ENCODE results near the gene SLC8A2. TPM values are rescaled to one million over a fixed set of nuclear protein-coding genes. Genes with fewer than 3 reads are reported as not detected.

Gene SLC8A2
- total and polyA plus RNA-seq, 9 donors = 0.07 to 1.3 (median 0.39) TPM; not detected in 3

- DNase-seq = no peak
- no peak overlapping the region for H3K4me3 ChIP-seq
- no peaks in the 10 kb centered on the region for H3K36me3 ChIP-seq
- H3K27me3 ChIP-seq = no peaks in the 10 kb centered on the region
- intact Hi-C loops (cut with DNase I) = loop anchor here in 3 of 4 donors (10.0 kb wide), 5 partner anchors 75 to 265 kb away; partner anchors contain the start of genes BICRA (in 2 of the 3) and SELENOW (in 1 of the 3)
- 56 to 76% (median 65%) methylated on average over 4 to 8 of the region's 8 CpGs for WGBS, 3 donors
- H3K27ac ChIP-seq = peak overlapping the region in 1 of 2 donors; percentile 56
- H3K4me1 ChIP-seq (ENCODE audit: insufficient read depth) = peaks cover 44% of the 10 kb centered on the region
- no peaks in the 10 kb centered on the region for H3K9me3 ChIP-seq
- TF ChIP-seq CTCF (IDR thresholded peaks at IDR 0.05) (no peak), POLR2A (IDR thresholded peaks at IDR 0.05) (no peak), EP300 (IDR thresholded peaks at IDR 0.05) (no peak)
These were observed 38.3 kb upstream of the SLC8A2 start for GRCh38 chr19:47509973-47510372.

GRCh38 chr19:47509170-47509847 is 37.6 kb upstream of the SLC8A2 start:
- no peak for TF ChIP-seq EP300 (IDR thresholded peaks at IDR 0.05)
- TF ChIP-seq POLR2A (IDR thresholded peaks at IDR 0.05) = no peak
- no peak for TF ChIP-seq CTCF (IDR thresholded peaks at IDR 0.05)
- intact Hi-C loops (cut with DNase I) = no loop called here
- no peak for DNase-seq
- Histone ChIP-seq H3K27ac (no peak overlapping the region), H3K36me3 (no peaks in the 10 kb centered on the region), H3K9me3 (no peaks in the 10 kb centered on the region), H3K27me3 (no peaks in the 10 kb centered on the region), H3K4me3 (no peak overlapping the region), H3K4me1 (ENCODE audit: insufficient read depth) (peaks cover 44% of the 10 kb centered on the region)
- WGBS, 3 donors = 76 to 86% (median 84%) methylated on average over 20 of the region's 20 CpGs

DNA sequence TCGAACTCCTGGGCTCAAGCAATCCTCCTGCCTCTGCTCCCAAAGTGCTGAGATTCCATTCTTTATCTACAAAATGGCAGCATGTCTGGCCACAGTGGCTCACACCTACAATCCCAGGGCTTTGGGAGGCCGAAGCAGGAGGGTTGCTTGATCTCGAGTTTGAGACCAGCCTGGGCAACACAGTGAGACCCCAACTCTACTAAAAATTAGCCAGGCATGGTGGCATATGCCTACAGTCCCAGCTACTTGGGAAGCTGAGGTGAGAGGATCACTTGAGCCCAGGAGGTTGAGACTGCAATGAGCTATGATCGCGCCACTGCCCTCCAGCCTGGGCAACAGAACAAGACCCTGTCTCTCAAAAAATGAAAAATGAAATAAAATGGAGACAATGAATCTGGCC is 37.0 kb upstream of the SLC8A2 start:
- 89 to 96% (median 91%) methylated on average over 5 of the region's 5 CpGs for WGBS, 3 donors
- no peak for DNase-seq
- Histone ChIP-seq H3K9me3 (no peaks in the 10 kb centered on the region), H3K36me3 (no peaks in the 10 kb centered on the region), H3K27ac (no peak overlapping the region), H3K4me1 (ENCODE audit: insufficient read depth) (peaks cover 44% of the 10 kb centered on the region), H3K27me3 (no peaks in the 10 kb centered on the region), H3K4me3 (no peak overlapping the region)
- TF ChIP-seq EP300 (IDR thresholded peaks at IDR 0.05) (no peak), POLR2A (IDR thresholded peaks at IDR 0.05) (no peak), CTCF (IDR thresholded peaks at IDR 0.05) (no peak)
- intact Hi-C loops (cut with DNase I) = no loop called here

DNA sequence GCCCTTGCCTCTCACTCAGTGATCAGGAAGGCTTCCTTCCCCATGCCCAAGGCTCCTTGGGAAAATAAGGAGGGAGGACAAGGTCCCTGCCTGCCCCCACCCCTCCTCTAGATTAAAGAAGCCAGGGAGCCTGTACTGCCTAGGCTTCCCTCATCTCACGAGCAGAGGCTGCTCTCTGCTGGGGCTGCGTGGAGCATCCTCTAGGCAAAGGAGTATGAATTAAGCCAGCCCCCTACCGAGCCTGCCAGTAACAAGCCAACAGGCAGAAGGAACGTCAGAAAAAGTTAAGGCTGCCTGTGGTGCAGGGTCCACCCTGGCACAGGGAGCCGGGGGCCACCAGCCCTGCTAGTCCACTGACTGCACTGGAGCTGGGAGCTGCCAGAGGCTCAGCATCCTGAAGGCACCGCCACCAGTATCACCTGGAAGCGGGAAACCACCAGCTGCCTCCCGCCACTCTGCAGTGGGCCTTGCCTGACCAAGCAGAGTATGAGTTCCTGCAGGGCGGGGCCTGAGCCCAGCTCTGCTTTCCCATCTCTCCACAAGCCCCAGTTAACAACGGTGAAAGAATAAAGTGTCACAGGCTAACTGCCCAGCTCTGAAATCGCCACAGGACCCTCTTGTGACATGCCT is 36.3 kb upstream of the SLC8A2 start:
- H3K27me3 ChIP-seq = no peaks in the 10 kb centered on the region
- H3K36me3 ChIP-seq = no peaks in the 10 kb centered on the region
- H3K4me1 ChIP-seq (ENCODE audit: insufficient read depth) = peaks cover 38% of the 10 kb centered on the region
- no peak for TF ChIP-seq CTCF (IDR thresholded peaks at IDR 0.05)
- TF ChIP-seq EP300 (IDR thresholded peaks at IDR 0.05) = no peak
- intact Hi-C loops (cut with DNase I) = no loop called here
- 78 to 81% (median 79%) methylated on average over 11 of the region's 11 CpGs for WGBS, 3 donors
- DNase-seq = no peak
- H3K9me3 ChIP-seq = no peaks in the 10 kb centered on the region
- H3K4me3 ChIP-seq = no peak overlapping the region
- H3K27ac ChIP-seq = no peak overlapping the region

All from ovary (tissue), 9 donors.